ENCODE data around the gene NCOA1.

GRCh38 chr2:24541621-24542020 lies 50.6 kb downstream of the NCOA1 start:
- TF ChIP-seq POLR2AphosphoS5 (IDR thresholded peaks at IDR 0.05; ENCODE audit: low read depth, low read length) (no peak), CTCF (IDR thresholded peaks at IDR 0.05) (no peak), ELF1 (IDR thresholded peaks at IDR 0.05) (no peak), EP300 (IDR thresholded peaks at IDR 0.05; ENCODE audit: borderline replicate concordance in 1 of 2, low read depth in 1 of 2, low read length in 1 of 2) (no peak), RAD21 (IDR thresholded peaks at IDR 0.05; ENCODE audit: low read length) (no peak), PBX3 (IDR thresholded peaks at IDR 0.05) (no peak), REST (IDR thresholded peaks at IDR 0.05; ENCODE audit: low read depth, low read length) (no peak), SIN3A (IDR thresholded peaks at IDR 0.05; ENCODE audit: borderline replicate concordance, low read depth, low read length) (no peak), EZH2phosphoT487 (IDR thresholded peaks at IDR 0.05; ENCODE audit: borderline replicate concordance, low read depth) (no peak), RCOR1 (IDR thresholded peaks at IDR 0.05; ENCODE audit: low read length) (no peak), ZBTB33 (IDR thresholded peaks at IDR 0.05; ENCODE audit: borderline replicate concordance, low read depth) (no peak)
